HepG2 (cell line): ENCODE measurements around the gene SMIM45.

Experiments used
- ATAC-seq: fragments of 200-7000 bp; cut with Tn5 transposase; 3 replicates; pipeline ENCODE4 v1.9.1; 2020; ENCODE audit warnings: mild to moderate bottlenecking, moderate library complexity
- BruUV-seq: library from RNA; stranded (reverse); fragments of 400-500 nt; replicated peaks from 2 replicates; lab custom pipeline; 2021; lab: Mats Ljungman, UMichigan
- CTCF ChIA-PET: fragments of 300-600 bp; formaldehyde crosslinking; extraction: SDS; loops from one replicate; lab custom pipeline; 2021; ENCODE audit warnings: low total read pairs, inconsistent platforms, low intra/inter-chr PET ratio; lab: Yijun Ruan, JAX
- POLR2A ChIA-PET: fragments of 350-600 bp; sonication (Branson Sonifier 250); formaldehyde crosslinking; loops from one replicate; lab custom pipeline; 2020; ENCODE audit warnings: antibody characterized with exemption, inconsistent platforms; lab: Yijun Ruan, JAX
- DNase-seq: peaks from one replicate; pipeline ENCODE4 v3.0.0-alpha.2; 2015; ENCODE audit warnings: low spot score
- FAIRE-seq: peaks from 3 replicates; lab custom pipeline; 2011; peaks lifted over from hg19 to GRCh38; lab: Jason Lieb, UNC
- H2AFZ ChIP-seq: one replicate; pipeline ENCODE4 v1.6.1; 2011; ENCODE audit warnings: low read length, inconsistent platforms
- H3K27ac ChIP-seq: fragments of 300-600 bp; 3 replicates; pipeline ENCODE4 v1.8.0; 2011; ENCODE audit warnings: mixed run types, mild to moderate bottlenecking, mixed read lengths, low read length, inconsistent platforms; ENCODE audit not compliant: insufficient read depth; ENCODE audit errors: extremely low read length
- H3K27me3 ChIP-seq, 2 experiments: fragments of 200-600 bp in 1 of 2; 2 replicates in 1 of 2; 3 replicates in 1 of 2; pipeline versions ENCODE4 v1.6.0 to v1.8.0; 2011; ENCODE audit warnings: low read length in 2 of 2, mild to moderate bottlenecking in 2 of 2, moderate library complexity in 2 of 2, inconsistent platforms in 1 of 2; ENCODE audit not compliant: insufficient read depth in 2 of 2, control insufficient read depth in 1 of 2
- H3K36me3 ChIP-seq, 2 experiments: fragments of 200-600 bp in 1 of 2; replicated peaks in 1 of 2; 2 replicates in 1 of 2; 3 replicates in 1 of 2; pipeline versions ENCODE4 v1.5.1 to v1.8.0; 2011; ENCODE audit warnings: low read length in 2 of 2, inconsistent platforms in 1 of 2; ENCODE audit not compliant: insufficient read depth in 2 of 2, control insufficient read depth in 1 of 2
- H3K4me1 ChIP-seq: 2 replicates; pipeline ENCODE4 v1.5.1; 2012; ENCODE audit warnings: low read length, inconsistent platforms; ENCODE audit not compliant: insufficient read depth
- H3K4me2 ChIP-seq: 2 replicates; pipeline ENCODE4 v1.6.0; 2011; ENCODE audit warnings: low read depth, low read length, inconsistent platforms
- H3K4me3 ChIP-seq, 3 experiments: fragments of 200-600 bp in 1 of 3; sonication (generic), shearing (Covaris generic) in 1 of 3; replicated peaks in 1 of 3; 2 replicates each; pipeline ENCODE4 v1.5.1; 2011 to 2016; ENCODE audit warnings: low read length in 3 of 3, inconsistent platforms in 2 of 3, low read depth in 2 of 3, mild to moderate bottlenecking in 2 of 3, control low read depth in 1 of 3, mixed read lengths in 1 of 3; ENCODE audit not compliant: insufficient read depth in 1 of 3
- H3K79me2 ChIP-seq: one replicate; pipeline ENCODE4 v1.6.1; 2011; ENCODE audit warnings: low read length, inconsistent platforms; ENCODE audit not compliant: insufficient read depth
- H3K9ac ChIP-seq: 2 replicates; pipeline ENCODE4 v1.6.0; 2011; ENCODE audit warnings: mild to moderate bottlenecking, low read depth, low read length, inconsistent platforms; ENCODE audit not compliant: insufficient read depth
- H3K9me3 ChIP-seq: 2 replicates; pipeline ENCODE4 v1.5.1; 2012; ENCODE audit warnings: mild to moderate bottlenecking, low read length
- H4K20me1 ChIP-seq: 2 replicates; pipeline ENCODE4 v1.6.0; 2011; ENCODE audit warnings: inconsistent platforms, mild to moderate bottlenecking, low read length, moderate library complexity; ENCODE audit not compliant: insufficient read depth
- ARID5B ChIP-seq: IDR thresholded peaks from 2 replicates; pipeline ENCODE4 v1.4.0; 2020; ENCODE audit warnings: mild to moderate bottlenecking, missing genetic modification reagents
- DMAP1 ChIP-seq: IDR thresholded peaks from 2 replicates; pipeline ENCODE4 v1.6.1; 2016
- GLI4 ChIP-seq: sonication (generic); formaldehyde crosslinking; IDR thresholded peaks from 2 replicates; pipeline ENCODE4 v1.5.1; 2020; ENCODE audit warnings: missing genetic modification reagents, mild to moderate bottlenecking, moderate library complexity, borderline replicate concordance
- HDAC6 ChIP-seq: fragments of 200-600 bp; sonication (generic); IDR thresholded peaks from 2 replicates; pipeline ENCODE4 v1.7.0; 2017; ENCODE audit warnings: mild to moderate bottlenecking, antibody characterized with exemption, low read length, low read depth
- HNRNPLL ChIP-seq: fragments of 200-400 bp; formaldehyde crosslinking; IDR thresholded peaks from 2 replicates; pipeline ENCODE4 v1.6.1; 2017; ENCODE audit warnings: mild to moderate bottlenecking, low read depth, low read length; ENCODE audit not compliant: poor library complexity, severe bottlenecking
- MEIS2 ChIP-seq: sonication (generic); formaldehyde crosslinking; IDR thresholded peaks from 2 replicates; pipeline ENCODE4 v1.9.0; 2021; ENCODE audit warnings: mild to moderate bottlenecking, missing genetic modification reagents
- MIXL1 ChIP-seq: IDR thresholded peaks from 2 replicates; pipeline ENCODE4 v1.6.1; 2016
- NR0B2 ChIP-seq: sonication (generic); formaldehyde crosslinking; IDR thresholded peaks from 2 replicates; pipeline ENCODE4 v1.4.0; 2020; ENCODE audit warnings: mild to moderate bottlenecking, missing genetic modification reagents
- REST ChIP-seq, 2 experiments: IDR thresholded peaks; 2 replicates each; pipeline ENCODE4 v1.6.1; 2011 to 2012; ENCODE audit warnings: low read length in 2 of 2, borderline replicate concordance in 1 of 2, low read depth in 1 of 2, mild to moderate bottlenecking in 1 of 2, moderate library complexity in 1 of 2
- SALL1 ChIP-seq: sonication (generic); formaldehyde crosslinking; IDR thresholded peaks from 2 replicates; pipeline ENCODE4 v1.8.0; 2022; ENCODE audit warnings: mild to moderate bottlenecking, missing genetic modification reagents
- SPEN ChIP-seq: sonication (generic); formaldehyde crosslinking; IDR thresholded peaks from 2 replicates; pipeline ENCODE4 v1.5.1; 2020; ENCODE audit warnings: low read depth, mild to moderate bottlenecking, missing genetic modification reagents
- SUZ12 ChIP-seq: fragments of 150-350 bp; IDR thresholded peaks from 2 replicates; pipeline ENCODE4 v1.6.1; 2014; ENCODE audit warnings: low read depth, low read length
- XRCC5 ChIP-seq: fragments of 200-400 bp; formaldehyde crosslinking; optimal IDR thresholded peaks from 2 replicates; pipeline ENCODE3; 2017; ENCODE audit warnings: mild to moderate bottlenecking, low read length
- ZIK1 ChIP-seq: sonication (generic); formaldehyde crosslinking; IDR thresholded peaks from 2 replicates; pipeline ENCODE4 v1.5.0; 2020; ENCODE audit warnings: mild to moderate bottlenecking, low read depth, missing genetic modification reagents, borderline replicate concordance
- ZNF335 ChIP-seq: sonication (generic); formaldehyde crosslinking; IDR thresholded peaks from 2 replicates; pipeline ENCODE4 v1.4.0; 2020; ENCODE audit warnings: missing genetic modification reagents
- ZNF484 ChIP-seq: sonication (generic); formaldehyde crosslinking; IDR thresholded peaks from 2 replicates; pipeline ENCODE4 v1.5.1; 2020; ENCODE audit warnings: mild to moderate bottlenecking, low read depth, missing genetic modification reagents, borderline replicate concordance
- ZNF496 ChIP-seq: sonication (generic); formaldehyde crosslinking; IDR thresholded peaks from 2 replicates; pipeline ENCODE4 v1.8.1; 2023; ENCODE audit warnings: mild to moderate bottlenecking, moderate library complexity, missing genetic modification reagents; ENCODE audit not compliant: insufficient replicate concordance
- WGBS: methylation state at CpG from one replicate; pipeline ENCODE4 v1.1.6; 2017; ENCODE audit warnings: low lambda C conversion rate; 5-methylcytosine and 5-hydroxymethylcytosine counted together
- in situ Hi-C: cut with HindIII; loops from 2 replicates; pipeline ENCODE4 v1.10.0; 2017; ENCODE audit warnings: low pct_unique_long_range_greater_than_20kb; ENCODE audit not compliant: extremely low pct_ligation_motif_present
- intact Hi-C: fragments of 100-400 bp; cut with micrococcal nuclease; formaldehyde crosslinking; loops from one replicate; pipeline ENCODE4 v1.10.0; 2022; ENCODE audit not compliant: unreplicated experiment

SMIM45 gene

GRCh38 chr22:41925783-41926460, 26.0 kb upstream of the SMIM45 start:
- BruUV-seq: no TSS peak
- ChIA-PET CTCF (no interaction called here), POLR2A (interaction anchor here (0.6 to 1.5 kb wide), 2 partner anchors 21 to 125 kb away, joined by 3 to 4 read pairs; partner anchors contain the start of genes CCDC134 and CENPM)
- no peaks in the 10 kb centered on the region for H3K36me3 ChIP-seq
- WGBS: 7% methylated on average over 18 of the region's 48 CpGs
- H3K4me3 ChIP-seq: peak overlapping the region; percentile 36 to 65 (median 42); a peak in 5 of 6 replicates
- H3K9ac ChIP-seq: peak overlapping the region; percentile 11; the same call in 1 of the 2 replicates
- peak; percentile 70 for ATAC-seq
- H3K79me2 ChIP-seq: no peaks in the 10 kb centered on the region
- peak; percentile 45 for DNase-seq
- in situ Hi-C loops: no loop called here
- H3K27ac ChIP-seq: no peak overlapping the region
- intact Hi-C loops: no loop called here
- FAIRE-seq: no peak
- H3K4me2 ChIP-seq: peak overlapping the region; percentile 78
- H3K9me3 ChIP-seq: no peaks in the 10 kb centered on the region
- no peaks in the 10 kb centered on the region for H4K20me1 ChIP-seq
- peaks cover 45% of the 10 kb centered on the region for H3K4me1 ChIP-seq
- H3K27me3 ChIP-seq: peaks cover 9 to 15% of the 10 kb centered on the region in 2 experiments; a peak in 4 of 5 replicates
- H2AFZ ChIP-seq: no peak overlapping the region
- no peak for TF ChIP-seq GLI4 (CRISPR knock-in tag)
- peak; percentile 35; the same call in 1 of the 2 replicates for TF ChIP-seq NR0B2 (CRISPR knock-in tag)
- peak; percentile 8; the same call in 1 of the 2 replicates for TF ChIP-seq SALL1 (CRISPR knock-in tag)
- TF ChIP-seq ZNF335 (CRISPR knock-in tag): no peak
- TF ChIP-seq MEIS2: no peak
- TF ChIP-seq ZIK1: no peak
- peak; percentile 67 for TF ChIP-seq XRCC5
- TF ChIP-seq ZNF496 (CRISPR knock-in tag): no peak
- TF ChIP-seq ARID5B (CRISPR knock-in tag): no peak
- TF ChIP-seq MIXL1 (CRISPR knock-in tag): no peak
- no peak for TF ChIP-seq ZNF484 (CRISPR knock-in tag)
- TF ChIP-seq SUZ12: no peak
- no peak for TF ChIP-seq SPEN
- peak; percentile 35 for TF ChIP-seq HNRNPLL
- TF ChIP-seq HDAC6: no peak
- TF ChIP-seq DMAP1 (CRISPR knock-in tag): no peak
- TF ChIP-seq REST (IDR thresholded peaks at IDR 0.05; ENCODE audit: borderline replicate concordance in 1 of 2, low read depth in 1 of 2, low read length in 2 of 2): no peak
